Measurements from ENCODE around the gene RNU6-9.

DNA sequence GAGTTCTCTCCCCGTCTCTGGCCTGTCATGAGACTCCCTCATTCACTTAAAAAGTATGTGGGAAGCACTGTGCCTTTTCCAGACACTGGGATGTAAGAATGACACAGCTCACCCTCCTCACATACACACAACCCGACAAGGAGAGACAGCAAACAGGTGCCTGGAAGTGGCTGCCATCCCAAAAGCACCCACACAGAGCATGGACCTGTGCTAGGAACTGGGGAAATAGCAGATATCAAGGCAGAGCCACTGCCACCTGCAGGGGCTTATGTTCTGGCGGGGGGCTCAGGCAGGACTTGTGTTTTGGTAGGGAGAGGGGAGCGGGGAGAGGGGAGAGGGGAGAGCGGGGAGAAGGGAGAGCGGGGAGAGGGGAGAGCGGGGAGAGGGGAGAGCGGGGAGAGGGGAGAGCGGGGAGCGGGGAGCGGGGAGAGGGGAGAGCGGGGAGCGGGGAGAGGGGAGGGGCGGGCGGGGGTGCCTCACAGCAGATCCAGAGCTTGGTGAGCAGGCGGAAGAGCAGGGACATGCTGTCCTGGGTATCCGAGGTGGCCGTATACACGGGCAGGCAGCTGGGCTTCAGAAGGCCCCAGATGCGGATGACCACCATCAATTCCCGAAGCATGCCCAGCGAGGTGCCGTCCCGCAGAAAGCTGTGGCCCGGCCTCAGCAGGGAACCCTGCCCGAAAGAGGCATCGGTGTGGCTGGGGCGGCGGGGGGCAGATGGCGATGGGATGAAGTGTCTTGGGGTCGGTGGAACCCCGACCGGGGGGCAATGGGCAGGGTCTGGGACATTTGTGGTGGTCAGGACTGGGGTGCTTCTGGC lies 21.6 kb upstream of the RNU6-9 start:
- TF ChIP-seq, protein P1, sequence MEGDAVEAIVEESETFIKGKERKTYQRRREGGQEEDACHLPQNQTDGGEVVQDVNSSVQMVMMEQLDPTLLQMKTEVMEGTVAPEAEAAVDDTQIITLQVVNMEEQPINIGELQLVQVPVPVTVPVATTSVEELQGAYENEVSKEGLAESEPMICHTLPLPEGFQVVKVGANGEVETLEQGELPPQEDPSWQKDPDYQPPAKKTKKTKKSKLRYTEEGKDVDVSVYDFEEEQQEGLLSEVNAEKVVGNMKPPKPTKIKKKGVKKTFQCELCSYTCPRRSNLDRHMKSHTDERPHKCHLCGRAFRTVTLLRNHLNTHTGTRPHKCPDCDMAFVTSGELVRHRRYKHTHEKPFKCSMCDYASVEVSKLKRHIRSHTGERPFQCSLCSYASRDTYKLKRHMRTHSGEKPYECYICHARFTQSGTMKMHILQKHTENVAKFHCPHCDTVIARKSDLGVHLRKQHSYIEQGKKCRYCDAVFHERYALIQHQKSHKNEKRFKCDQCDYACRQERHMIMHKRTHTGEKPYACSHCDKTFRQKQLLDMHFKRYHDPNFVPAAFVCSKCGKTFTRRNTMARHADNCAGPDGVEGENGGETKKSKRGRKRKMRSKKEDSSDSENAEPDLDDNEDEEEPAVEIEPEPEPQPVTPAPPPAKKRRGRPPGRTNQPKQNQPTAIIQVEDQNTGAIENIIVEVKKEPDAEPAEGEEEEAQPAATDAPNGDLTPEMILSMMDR (IDR thresholded peaks at IDR 0.05; ENCODE audit: low read length) = no peak
- TF ChIP-seq EZH2phosphoT487 (IDR thresholded peaks at IDR 0.05; ENCODE audit: low read length) = no peak
